HepG2 (cell line): ENCODE data around the gene TSPYL4. TPM values are rescaled to one million over a fixed set of nuclear protein-coding genes. Genes with fewer than 3 reads are reported as not detected.

Experiments used
- BCLAF1 ChIP-seq: fragments of 450-650 bp; IDR thresholded peaks from 2 replicates; pipeline ENCODE4 v1.6.1; 2017; ENCODE audit warnings: mild to moderate bottlenecking
- CHD2 ChIP-seq: IDR thresholded peaks from 2 replicates; pipeline ENCODE4 v1.6.1; 2011; ENCODE audit warnings: low read depth, low read length, improper control_type of control experiment
- FOSL1 ChIP-seq: sonication (generic); formaldehyde crosslinking; IDR thresholded peaks from 2 replicates; pipeline ENCODE4 v1.9.0; 2021; ENCODE audit warnings: missing genetic modification reagents, borderline replicate concordance
- FOXJ3 ChIP-seq: sonication (generic); formaldehyde crosslinking; IDR thresholded peaks from 2 replicates; pipeline ENCODE4 v1.4.0; 2020; ENCODE audit warnings: missing genetic modification reagents, mild to moderate bottlenecking, borderline replicate concordance
- GABPA ChIP-seq, 2 experiments: IDR thresholded peaks; 2 replicates each; pipeline ENCODE4 v1.6.1; 2011 to 2016; ENCODE audit warnings: low read depth in 2 of 2, low read length in 1 of 2, missing biosample characterization in 1 of 2, missing genetic modification characterization in 1 of 2
- GZF1 ChIP-seq: sonication (generic); formaldehyde crosslinking; IDR thresholded peaks from 2 replicates; pipeline ENCODE4 v1.5.1; 2020; ENCODE audit warnings: mild to moderate bottlenecking, missing genetic modification reagents
- KAT2B ChIP-seq: fragments of 150-350 bp; IDR thresholded peaks from 2 replicates; pipeline ENCODE4 v1.6.1; 2014; ENCODE audit warnings: low read depth, low read length, borderline replicate concordance
- MAFG ChIP-seq: sonication (generic); formaldehyde crosslinking; IDR thresholded peaks from 2 replicates; pipeline ENCODE4 v1.5.1; 2020; ENCODE audit warnings: mild to moderate bottlenecking, missing genetic modification reagents
- PHF5A ChIP-seq: IDR thresholded peaks from one replicate; pipeline ENCODE4 v1.6.1; 2018; ENCODE audit warnings: low read depth, missing genetic modification reagents; ENCODE audit not compliant: unreplicated experiment
- PPARG ChIP-seq: conservative IDR thresholded peaks from 2 replicates; pipeline ENCODE4 v1.6.1; 2016; ENCODE audit warnings: missing biosample characterization, missing genetic modification reagents
- SAFB2 ChIP-seq: sonication (generic); formaldehyde crosslinking; IDR thresholded peaks from 2 replicates; pipeline ENCODE4 v1.5.1; 2020; ENCODE audit warnings: missing genetic modification reagents, low read depth, mild to moderate bottlenecking, borderline replicate concordance
- STAG1 ChIP-seq: sonication (generic); formaldehyde crosslinking; IDR thresholded peaks from 2 replicates; pipeline ENCODE4 v1.4.0; 2020; ENCODE audit warnings: missing genetic modification reagents
- TFAP4 ChIP-seq: sonication (generic); IDR thresholded peaks from 2 replicates; pipeline ENCODE4 v1.6.1; 2016; ENCODE audit warnings: low read depth, borderline replicate concordance
- ZBTB8A ChIP-seq: sonication (generic); formaldehyde crosslinking; IDR thresholded peaks from 2 replicates; pipeline ENCODE4 v1.4.0; 2020; ENCODE audit warnings: mild to moderate bottlenecking, low read depth, missing genetic modification reagents, borderline replicate concordance
- ZNF235 ChIP-seq: sonication (generic); formaldehyde crosslinking; IDR thresholded peaks from 2 replicates; pipeline ENCODE4 v1.8.1; 2023; ENCODE audit warnings: mild to moderate bottlenecking, missing genetic modification reagents, borderline replicate concordance
- ZNF275 ChIP-seq: sonication (generic); formaldehyde crosslinking; IDR thresholded peaks from 2 replicates; pipeline ENCODE4 v1.8.0; 2022; ENCODE audit warnings: missing genetic modification reagents, mild to moderate bottlenecking, inconsistent platforms, borderline replicate concordance
- ZNF367 ChIP-seq: sonication (generic); formaldehyde crosslinking; IDR thresholded peaks from 2 replicates; pipeline ENCODE4 v1.4.0; 2020; ENCODE audit warnings: missing genetic modification reagents, borderline replicate concordance
- ZNF589 ChIP-seq: sonication (generic); formaldehyde crosslinking; conservative IDR thresholded peaks from 2 replicates; pipeline ENCODE4 v1.8.0; 2022; ENCODE audit warnings: mild to moderate bottlenecking, moderate library complexity, missing genetic modification reagents
- ZNF7 ChIP-seq: IDR thresholded peaks from 2 replicates; pipeline ENCODE4 v1.6.1; 2016; ENCODE audit warnings: missing biosample characterization, missing genetic modification reagents
- ZNF713 ChIP-seq: sonication (generic); formaldehyde crosslinking; IDR thresholded peaks from 2 replicates; pipeline ENCODE4 v1.4.0; 2020; ENCODE audit warnings: mild to moderate bottlenecking, missing genetic modification reagents
- ZNF768 ChIP-seq: sonication (generic); formaldehyde crosslinking; IDR thresholded peaks from 2 replicates; pipeline ENCODE4 v1.4.0; 2020; ENCODE audit warnings: missing genetic modification reagents
- ZNF772 ChIP-seq: sonication (generic); formaldehyde crosslinking; IDR thresholded peaks from 2 replicates; pipeline ENCODE4 v1.5.0; 2020; ENCODE audit warnings: mild to moderate bottlenecking, missing genetic modification reagents
- ZZZ3 ChIP-seq: sonication (generic); formaldehyde crosslinking; IDR thresholded peaks from 2 replicates; pipeline ENCODE4 v1.4.0; 2020; ENCODE audit warnings: missing genetic modification reagents, mild to moderate bottlenecking, borderline replicate concordance
- polyA plus RNA-seq, 8 experiments: library from polyadenylated mRNA; depleted of rRNA in 3 of 8; stranded (reverse) in 7 of 8; unstranded in 1 of 8; fragments of >200 nt; fragmentation: Illumina TruSeq in 4 of 8; extraction: Trizol in 4 of 8; gene quantifications; 2 replicates each; pipeline versions ENCODE4 v1.2.1 to v1.2.3, GENCODE V29; 2011 to 2016; ENCODE audit warnings: low read depth in 4 of 8, missing spikeins in 1 of 8, mixed read lengths in 1 of 8; ENCODE audit not compliant: insufficient read depth in 1 of 8
- total RNA-seq, 5 experiments: library from RNA; depleted of rRNA; stranded (reverse); fragments of >200 nt; fragmentation: Illumina TruSeq; extraction: Trizol; gene quantifications; 2 replicates each; pipeline ENCODE4 v1.2.3, GENCODE V29; 2016; ENCODE audit warnings: low read depth in 1 of 5
- TF ChIP-seq, protein P1 (sequence below): sonication (generic); formaldehyde crosslinking; IDR thresholded peaks from 2 replicates; pipeline ENCODE4 v1.8.1; 2022; ENCODE audit warnings: mild to moderate bottlenecking, missing genetic modification reagents

The TSPYL4 gene
- total and polyA plus RNA-seq, 2 of the 13 experiments (the other 11 are each of a cell fraction or from before 2014, with no cell fraction given): 18.0 to 19.7 TPM

DNA sequence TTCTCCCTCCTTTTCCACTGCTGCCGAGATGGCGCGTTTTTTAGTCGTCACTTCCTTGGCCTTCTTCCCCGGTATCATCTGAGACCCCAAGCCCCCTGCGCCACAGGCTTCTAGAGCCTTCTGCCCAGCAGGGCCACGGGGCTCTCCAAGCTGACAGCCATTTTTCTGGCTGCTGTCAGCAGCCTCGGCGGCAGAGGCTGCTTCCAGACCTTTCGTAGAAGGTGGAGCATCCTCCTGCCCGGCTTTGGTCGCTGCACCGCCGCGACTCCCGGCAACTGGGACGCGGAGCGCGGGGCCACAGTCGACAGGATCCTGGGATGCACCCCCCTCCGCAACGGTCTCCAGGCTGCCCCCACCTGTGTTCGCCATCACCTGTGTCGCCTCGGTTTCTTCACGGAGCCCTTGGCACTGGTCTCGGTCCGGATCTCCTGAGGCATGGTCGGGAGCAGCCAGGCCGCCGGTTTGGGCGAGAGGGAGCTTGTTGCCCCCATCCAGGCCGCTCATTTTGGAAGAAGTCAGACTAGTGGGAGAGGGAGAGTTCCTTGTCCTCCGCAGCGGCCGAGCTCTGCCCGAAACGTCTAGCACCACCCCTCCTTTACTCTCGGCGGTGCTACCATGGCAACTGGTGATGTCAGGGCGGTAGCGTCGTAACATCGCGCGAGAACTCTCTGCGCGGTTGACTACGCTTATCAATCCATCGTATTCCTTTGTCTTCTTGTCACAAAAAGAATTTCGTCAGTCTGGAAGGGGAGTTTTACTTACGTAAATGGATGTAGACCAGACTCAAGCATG is at the start of gene TSPYL4 (continued):
- TF ChIP-seq BCLAF1 (no peak), STAG1 (CRISPR knock-in tag) (no peak), FOSL1 (CRISPR knock-in tag) (no peak), GABPA (IDR thresholded peaks at IDR 0.05; ENCODE audit: low read depth, low read length) (no peak; the same call in 1 of the 2 replicates), GABPA (CRISPR knock-in tag; IDR thresholded peaks at IDR 0.05; ENCODE audit: low read depth) (peak; percentile 82), CHD2 (peak; percentile 94), TFAP4 (peak; percentile 37; the same call in 1 of the 2 replicates), GZF1 (CRISPR knock-in tag) (peak; percentile 89), SAFB2 (peak; percentile 78; the same call in 1 of the 2 replicates), PHF5A (CRISPR knock-in tag) (no peak), ZNF768 (CRISPR knock-in tag) (peak; percentile 68), ZNF772 (CRISPR knock-in tag) (no peak; the same call in 1 of the 2 replicates), ZZZ3 (CRISPR knock-in tag) (no peak; the same call in 1 of the 2 replicates), MAFG (no peak), ZNF7 (no peak), PPARG (CRISPR knock-in tag) (0 out of 2 replicates have a peak, but pooled peaks have one; percentile 14), FOXJ3 (CRISPR knock-in tag) (no peak), ZNF275 (CRISPR knock-in tag) (peak; percentile 73; the same call in 1 of the 2 replicates), ZNF589 (CRISPR knock-in tag) (0 out of 2 replicates have a peak, but pooled peaks have one; percentile 78), ZBTB8A (no peak), ZNF367 (CRISPR knock-in tag) (no peak), ZNF713 (CRISPR knock-in tag) (no peak), KAT2B (no peak), ZNF235 (CRISPR knock-in tag) (peak; percentile 89; the same call in 1 of the 2 replicates)
- TF ChIP-seq, protein P1, sequence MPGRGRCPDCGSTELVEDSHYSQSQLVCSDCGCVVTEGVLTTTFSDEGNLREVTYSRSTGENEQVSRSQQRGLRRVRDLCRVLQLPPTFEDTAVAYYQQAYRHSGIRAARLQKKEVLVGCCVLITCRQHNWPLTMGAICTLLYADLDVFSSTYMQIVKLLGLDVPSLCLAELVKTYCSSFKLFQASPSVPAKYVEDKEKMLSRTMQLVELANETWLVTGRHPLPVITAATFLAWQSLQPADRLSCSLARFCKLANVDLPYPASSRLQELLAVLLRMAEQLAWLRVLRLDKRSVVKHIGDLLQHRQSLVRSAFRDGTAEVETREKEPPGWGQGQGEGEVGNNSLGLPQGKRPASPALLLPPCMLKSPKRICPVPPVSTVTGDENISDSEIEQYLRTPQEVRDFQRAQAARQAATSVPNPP (CRISPR knock-in tag): peak; percentile 77; the same call in 1 of the 2 replicates
